ENCODE data around the gene FDXACB1. TPM values are rescaled to one million over a fixed set of nuclear protein-coding genes. Genes with fewer than 3 reads are reported as not detected.

FDXACB1 gene
- total RNA-seq, 8 experiments from 2014 or later: 2.6 to 4.8 (median 3.5) TPM

GRCh38 chr11:111836162-111836561 lies 42.8 kb downstream of the FDXACB1 start:
- in situ Hi-C loops (cut with MboI; ENCODE audit: low pct_unique_long_range_greater_than_20kb in 2 of 9, low sequenced_read_pairs in 9 of 9, unreplicated experiment in 9 of 9): loop anchor here in 1 of 9 experiments (25.0 kb wide), 1 partner anchor 249 kb away; no protein-coding TSS in a partner anchor
- 57 to 90% (median 85%) methylated on average over 1 of the region's 1 CpG; no CpG with 5 or more reads in 6 of the 10 experiments for WGBS, 10 experiments
- Histone ChIP-seq H3K27ac (no peak overlapping the region), H3K4me3 (no peak overlapping the region), H3K4me1 (replicated peaks in 1 of 2) (peaks cover 0 to 19% of the 10 kb centered on the region in 2 donors)
- no peak for ATAC-seq (replicated peaks in 6 of 8)

DNA sequence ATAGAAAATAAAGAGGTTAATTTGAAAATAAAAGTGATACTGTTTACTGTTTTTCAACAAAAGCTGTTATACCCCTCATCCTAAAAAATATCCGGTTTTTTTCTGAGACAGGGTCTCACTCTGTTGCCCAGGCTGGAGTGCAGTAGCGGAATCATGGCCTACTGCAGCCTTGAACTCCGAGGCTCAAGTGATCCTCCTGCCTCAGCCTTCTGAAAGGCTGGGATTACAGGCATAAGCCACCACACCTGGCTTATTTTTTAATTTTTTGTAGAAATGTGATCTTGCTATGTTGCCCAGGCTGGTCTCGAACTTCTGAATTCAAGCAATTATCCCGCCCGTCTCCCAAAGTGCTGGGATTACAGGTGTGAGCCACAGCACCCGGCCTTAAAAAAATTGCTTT lies 43.3 kb downstream of the FDXACB1 start:
- no peak overlapping the region for H3K4me3 ChIP-seq
- H3K27ac ChIP-seq: no peak overlapping the region
- no peak for ATAC-seq (replicated peaks in 6 of 8)
- WGBS, 10 experiments: 33 to 100% (median 95%) methylated on average over 1 to 6 of the region's 7 CpGs; no CpG with 5 or more reads in 1 of the 10 experiments
- H3K4me1 ChIP-seq (replicated peaks in 1 of 2): peaks cover 0 to 19% of the 10 kb centered on the region in 2 donors
- in situ Hi-C loops (cut with MboI; ENCODE audit: low pct_unique_long_range_greater_than_20kb in 2 of 9, low sequenced_read_pairs in 9 of 9, unreplicated experiment in 9 of 9): loop anchor here in 1 of 9 experiments (25.0 kb wide), 1 partner anchor 248 kb away; no protein-coding TSS in a partner anchor

GRCh38 chr11:111834432-111835163 lies 44.4 kb downstream of the FDXACB1 start:
- no peak overlapping the region for H3K27ac ChIP-seq
- WGBS, 10 experiments: 58 to 100% (median 83%) methylated on average over 1 to 3 of the region's 3 CpGs; no CpG with 5 or more reads in 1 of the 10 experiments
- H3K4me1 ChIP-seq (replicated peaks in 1 of 2): peaks cover 0 to 19% of the 10 kb centered on the region in 2 donors
- peak in 3 of 8 experiments; percentile 35 to 85 (median 46) for ATAC-seq (replicated peaks in 6 of 8)
- H3K4me3 ChIP-seq: no peak overlapping the region
- in situ Hi-C loops (cut with MboI; ENCODE audit: low pct_unique_long_range_greater_than_20kb in 2 of 9, low sequenced_read_pairs in 9 of 9, unreplicated experiment in 9 of 9): loop anchor here in 1 of 9 experiments (25.0 kb wide), 1 partner anchor 247 kb away; no protein-coding TSS in a partner anchor

DNA sequence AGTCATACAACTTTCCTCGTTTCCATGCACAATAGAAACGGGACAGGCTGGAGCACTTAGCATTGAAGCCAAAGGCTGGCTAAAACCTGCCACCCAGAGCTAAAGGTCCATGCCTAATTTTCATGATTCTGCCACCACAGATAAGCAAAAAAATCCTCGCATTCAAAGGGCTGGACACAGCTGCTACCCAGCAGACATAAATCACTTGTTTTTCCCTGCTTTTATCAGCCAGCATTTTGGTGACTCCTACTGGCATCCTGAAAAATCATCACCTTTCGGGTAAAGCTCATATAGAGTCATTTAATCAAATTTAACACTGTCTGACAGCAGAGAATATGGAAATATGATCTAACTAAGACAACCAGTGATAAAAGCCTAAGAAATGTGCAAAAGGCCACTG lies 45.4 kb downstream of the FDXACB1 start:
- H3K27ac ChIP-seq: no peak overlapping the region
- ATAC-seq (replicated peaks in 6 of 8): peak; percentile 73 to 90 (median 81)
- in situ Hi-C loops (cut with MboI; ENCODE audit: low pct_unique_long_range_greater_than_20kb in 2 of 9, low sequenced_read_pairs in 9 of 9, unreplicated experiment in 9 of 9): loop anchor here in 1 of 9 experiments (25.0 kb wide), 1 partner anchor 246 kb away; no protein-coding TSS in a partner anchor
- WGBS, 10 experiments: 39 to 100% (median 60%) methylated on average over 1 to 4 of the region's 4 CpGs; no CpG with 5 or more reads in 2 of the 10 experiments
- H3K4me3 ChIP-seq: no peak overlapping the region
- peaks cover 0 to 19% of the 10 kb centered on the region in 2 donors for H3K4me1 ChIP-seq (replicated peaks in 1 of 2)

- 33 to 100% (median 90%) methylated on average over 1 to 4 of the region's 5 CpGs for WGBS, 10 experiments
- Histone ChIP-seq H3K4me3 (no peak overlapping the region), H3K27ac (no peak overlapping the region), H3K4me1 (replicated peaks in 1 of 2) (peaks cover 0 to 13% of the 10 kb centered on the region in 2 donors)
- in situ Hi-C loops (cut with MboI; ENCODE audit: low pct_unique_long_range_greater_than_20kb in 2 of 9, low sequenced_read_pairs in 9 of 9, unreplicated experiment in 9 of 9): loop anchor here in 1 of 9 experiments (25.0 kb wide), 1 partner anchor 242 kb away; no protein-coding TSS in a partner anchor
- peak in 1 of 8 experiments; percentile 50 for ATAC-seq (replicated peaks in 6 of 8)
These were observed 49.6 kb downstream of the FDXACB1 start for GRCh38 chr11:111829185-111829968.

- ATAC-seq (replicated peaks in 6 of 8): no peak
- H3K4me3 ChIP-seq: no peak overlapping the region
- H3K4me1 ChIP-seq (replicated peaks in 1 of 2): no peaks in the 10 kb centered on the region
- 70 to 100% (median 94%) methylated on average over 1 to 2 of the region's 2 CpGs; no CpG with 5 or more reads in 1 of the 10 experiments for WGBS, 10 experiments
- in situ Hi-C loops (cut with MboI; ENCODE audit: low pct_unique_long_range_greater_than_20kb in 2 of 9, low sequenced_read_pairs in 9 of 9, unreplicated experiment in 9 of 9): loop anchor here in 1 of 9 experiments (25.0 kb wide), 1 partner anchor 239 kb away; no protein-coding TSS in a partner anchor
- H3K27ac ChIP-seq: no peak overlapping the region
These were observed 52.5 kb downstream of the FDXACB1 start for GRCh38 chr11:111826322-111826950.

Other genes with a start within 250 kb of the FDXACB1 start
- 10 to 100 TPM; 11.8 to 43.7 (median 19.4) TPM for gene PPP2R1B, start 112.8 kb downstream of the FDXACB1 start, total RNA-seq
- gene ALG9, start 7.6 kb downstream of the FDXACB1 start, total RNA-seq: 10 to 100 TPM; 46.9 to 57.0 (median 53.9) TPM
- 10 to 100 TPM; 25.9 to 72.1 (median 34.5) TPM for gene CFAP68, start 376 bp upstream of the FDXACB1 start, total RNA-seq
- 100 to 1,000 TPM in 2 of 8 experiments, 10 to 100 TPM in 4, 1 to 10 TPM in 1, under 1 TPM in 1; 0.46 to 336 (median 29.1) TPM for gene CRYAB, start 32.6 kb upstream of the FDXACB1 start, total RNA-seq
- 1 to 10 TPM in 3 of 8 experiments, under 1 TPM in 4, not detected in 1; 0.11 to 5.1 (median 0.81) TPM for gene HSPB2, start 33.6 kb upstream of the FDXACB1 start, total RNA-seq
- gene C11orf52, start 39.7 kb upstream of the FDXACB1 start, total RNA-seq: 1 to 10 TPM in 3 of 8 experiments, under 1 TPM in 5; 0.27 to 7.3 (median 0.55) TPM
- gene DIXDC1, start 58.2 kb upstream of the FDXACB1 start, total RNA-seq: 10 to 100 TPM; 20.1 to 47.0 (median 38.0) TPM
- 10 to 100 TPM; 23.4 to 70.2 (median 36.8) TPM for gene DLAT, start 146.2 kb upstream of the FDXACB1 start, total RNA-seq
- gene PIH1D2, start 194.9 kb upstream of the FDXACB1 start, total RNA-seq: 10 to 100 TPM in 1 of 8 experiments, 1 to 10 TPM in 7; 2.1 to 20.3 (median 3.2) TPM
- gene NKAPD1, start 195.1 kb upstream of the FDXACB1 start, total RNA-seq: 10 to 100 TPM; 21.8 to 42.5 (median 37.1) TPM
- gene TIMM8B, start 207.6 kb upstream of the FDXACB1 start, total RNA-seq: 100 to 1,000 TPM in 7 of 8 experiments, 10 to 100 TPM in 1; 94.3 to 189 (median 128) TPM
- gene SDHD, start 207.7 kb upstream of the FDXACB1 start, total RNA-seq: 100 to 1,000 TPM in 2 of 8 experiments, 10 to 100 TPM in 6; 30.2 to 158 (median 59.3) TPM